Activated CD8-positive, alpha-beta memory T cell treated with anti-CD3 and anti-CD28 coated beads, Interleukin-2, amount 50 U/mL, for 24 hours (primary cell): ENCODE measurements around the gene STK10.

Source experiments
- DNase-seq: peaks from one replicate; pipeline ENCODE4 v3.0.0-alpha.2; 2020; ENCODE audit errors: extremely low read depth

The STK10 gene

GRCh38 chr5:172107571-172107970 lies 80.5 kb downstream of the STK10 start:
- no peak for DNase-seq

GRCh38 chr5:172106511-172107356 lies 81.3 kb downstream of the STK10 start:
- no peak for DNase-seq

GRCh38 chr5:172105811-172106210 lies 82.2 kb downstream of the STK10 start:
- no peak for DNase-seq

GRCh38 chr5:172104801-172105701 lies 83.0 kb downstream of the STK10 start:
- no peak for DNase-seq

GRCh38 chr5:172104021-172104420 lies 84.0 kb downstream of the STK10 start:
- no peak for DNase-seq

GRCh38 chr5:172102913-172103626 lies 85.0 kb downstream of the STK10 start:
- no peak for DNase-seq

- DNase-seq, result no peak
Measured at GRCh38 chr5:172102218-172102870, 85.7 kb downstream of the STK10 start.

GRCh38 chr5:172101547-172102217 lies 86.3 kb downstream of the STK10 start:
- DNase-seq, result no peak

GRCh38 chr5:172098883-172099282 lies 89.1 kb downstream of the STK10 start:
- DNase-seq, result no peak

GRCh38 chr5:172098046-172098445 lies 90.0 kb downstream of the STK10 start:
- no peak for DNase-seq

- DNase-seq, result no peak
Measured at GRCh38 chr5:172097356-172097755, 90.7 kb downstream of the STK10 start.

GRCh38 chr5:172096207-172096940 lies 91.7 kb downstream of the STK10 start:
- DNase-seq, result no peak

- DNase-seq, result no peak
Measured at GRCh38 chr5:172095368-172096206, 92.4 kb downstream of the STK10 start.

GRCh38 chr5:172093965-172094364 lies 94.1 kb downstream of the STK10 start:
- no peak for DNase-seq

- no peak for DNase-seq
Measured at GRCh38 chr5:172093559-172093958, 94.5 kb downstream of the STK10 start.

GRCh38 chr5:172091956-172092732 lies 95.9 kb downstream of the STK10 start:
- no peak for DNase-seq

GRCh38 chr5:172090976-172091547 lies 97.0 kb downstream of the STK10 start:
- no peak for DNase-seq
